Panc1 (cell line): ENCODE results near the gene STKLD1.

ENCODE experiments used
- POLR2AphosphoS5 ChIP-seq: IDR thresholded peaks from 2 replicates; pipeline ENCODE4 v1.6.1; 2012; ENCODE audit warnings: mild to moderate bottlenecking, low read depth, low read length, moderate library complexity
- SIN3A ChIP-seq: IDR thresholded peaks from 2 replicates; pipeline ENCODE4 v1.6.1; 2012; ENCODE audit warnings: low read depth, mild to moderate bottlenecking, low read length, moderate library complexity, borderline replicate concordance; ENCODE audit not compliant: insufficient read depth
- TF ChIP-seq, protein P1 (sequence below): fragments of 450-650 bp; IDR thresholded peaks from 2 replicates; pipeline ENCODE4 v1.5.1; 2017; ENCODE audit warnings: mild to moderate bottlenecking

DNA sequence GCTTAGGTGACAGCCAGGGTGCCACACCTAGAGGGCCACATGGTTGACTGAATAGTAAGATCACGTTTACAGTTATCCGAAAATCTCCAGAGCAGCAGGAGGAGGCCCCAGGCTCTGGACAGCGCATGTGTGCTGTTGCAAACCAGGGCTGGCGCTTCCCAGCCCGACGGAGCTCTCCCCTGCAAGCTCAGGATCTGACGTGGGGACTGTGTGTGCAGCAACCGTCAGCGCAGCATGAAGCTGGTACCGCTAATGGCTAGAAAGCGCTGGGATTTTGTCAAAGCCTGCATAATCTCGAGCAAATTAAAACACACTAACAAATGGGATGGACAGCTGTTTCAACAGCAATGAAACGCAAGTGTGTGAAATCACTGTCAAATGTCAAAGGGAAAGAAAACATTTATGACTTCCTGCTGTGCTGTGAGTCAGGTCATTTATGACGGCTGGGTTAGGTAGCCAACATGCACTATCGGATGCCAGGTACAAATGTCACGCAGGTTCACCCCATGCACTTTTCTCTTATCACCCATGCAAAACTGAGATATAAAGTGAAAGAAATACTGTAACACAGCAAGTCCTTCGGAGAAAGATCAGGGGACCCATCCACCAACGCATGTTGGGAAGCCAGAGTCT, 7.8 kb upstream of the STKLD1 start:
- TF ChIP-seq, protein P1, sequence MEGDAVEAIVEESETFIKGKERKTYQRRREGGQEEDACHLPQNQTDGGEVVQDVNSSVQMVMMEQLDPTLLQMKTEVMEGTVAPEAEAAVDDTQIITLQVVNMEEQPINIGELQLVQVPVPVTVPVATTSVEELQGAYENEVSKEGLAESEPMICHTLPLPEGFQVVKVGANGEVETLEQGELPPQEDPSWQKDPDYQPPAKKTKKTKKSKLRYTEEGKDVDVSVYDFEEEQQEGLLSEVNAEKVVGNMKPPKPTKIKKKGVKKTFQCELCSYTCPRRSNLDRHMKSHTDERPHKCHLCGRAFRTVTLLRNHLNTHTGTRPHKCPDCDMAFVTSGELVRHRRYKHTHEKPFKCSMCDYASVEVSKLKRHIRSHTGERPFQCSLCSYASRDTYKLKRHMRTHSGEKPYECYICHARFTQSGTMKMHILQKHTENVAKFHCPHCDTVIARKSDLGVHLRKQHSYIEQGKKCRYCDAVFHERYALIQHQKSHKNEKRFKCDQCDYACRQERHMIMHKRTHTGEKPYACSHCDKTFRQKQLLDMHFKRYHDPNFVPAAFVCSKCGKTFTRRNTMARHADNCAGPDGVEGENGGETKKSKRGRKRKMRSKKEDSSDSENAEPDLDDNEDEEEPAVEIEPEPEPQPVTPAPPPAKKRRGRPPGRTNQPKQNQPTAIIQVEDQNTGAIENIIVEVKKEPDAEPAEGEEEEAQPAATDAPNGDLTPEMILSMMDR: no peak
- TF ChIP-seq POLR2AphosphoS5 (no peak), SIN3A (no peak)
